Measurements from ENCODE around the gene GPR39.

DNA sequence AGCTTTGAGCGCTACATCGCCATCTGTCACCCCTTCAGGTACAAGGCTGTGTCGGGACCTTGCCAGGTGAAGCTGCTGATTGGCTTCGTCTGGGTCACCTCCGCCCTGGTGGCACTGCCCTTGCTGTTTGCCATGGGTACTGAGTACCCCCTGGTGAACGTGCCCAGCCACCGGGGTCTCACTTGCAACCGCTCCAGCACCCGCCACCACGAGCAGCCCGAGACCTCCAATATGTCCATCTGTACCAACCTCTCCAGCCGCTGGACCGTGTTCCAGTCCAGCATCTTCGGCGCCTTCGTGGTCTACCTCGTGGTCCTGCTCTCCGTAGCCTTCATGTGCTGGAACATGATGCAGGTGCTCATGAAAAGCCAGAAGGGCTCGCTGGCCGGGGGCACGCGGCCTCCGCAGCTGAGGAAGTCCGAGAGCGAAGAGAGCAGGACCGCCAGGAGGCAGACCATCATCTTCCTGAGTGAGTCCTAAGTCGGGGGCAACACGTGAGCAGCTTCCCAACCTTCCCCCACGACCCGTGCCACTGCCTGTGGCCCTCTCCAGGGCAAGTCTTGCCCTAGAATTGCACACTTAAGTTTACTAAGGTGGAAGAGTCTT, 928 bp downstream of the GPR39 start:
- TF ChIP-seq, protein P1, sequence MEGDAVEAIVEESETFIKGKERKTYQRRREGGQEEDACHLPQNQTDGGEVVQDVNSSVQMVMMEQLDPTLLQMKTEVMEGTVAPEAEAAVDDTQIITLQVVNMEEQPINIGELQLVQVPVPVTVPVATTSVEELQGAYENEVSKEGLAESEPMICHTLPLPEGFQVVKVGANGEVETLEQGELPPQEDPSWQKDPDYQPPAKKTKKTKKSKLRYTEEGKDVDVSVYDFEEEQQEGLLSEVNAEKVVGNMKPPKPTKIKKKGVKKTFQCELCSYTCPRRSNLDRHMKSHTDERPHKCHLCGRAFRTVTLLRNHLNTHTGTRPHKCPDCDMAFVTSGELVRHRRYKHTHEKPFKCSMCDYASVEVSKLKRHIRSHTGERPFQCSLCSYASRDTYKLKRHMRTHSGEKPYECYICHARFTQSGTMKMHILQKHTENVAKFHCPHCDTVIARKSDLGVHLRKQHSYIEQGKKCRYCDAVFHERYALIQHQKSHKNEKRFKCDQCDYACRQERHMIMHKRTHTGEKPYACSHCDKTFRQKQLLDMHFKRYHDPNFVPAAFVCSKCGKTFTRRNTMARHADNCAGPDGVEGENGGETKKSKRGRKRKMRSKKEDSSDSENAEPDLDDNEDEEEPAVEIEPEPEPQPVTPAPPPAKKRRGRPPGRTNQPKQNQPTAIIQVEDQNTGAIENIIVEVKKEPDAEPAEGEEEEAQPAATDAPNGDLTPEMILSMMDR (IDR thresholded peaks at IDR 0.05): no peak
- TF ChIP-seq POLR2A (IDR thresholded peaks at IDR 0.05): no peak
- TF ChIP-seq EP300 (IDR thresholded peaks at IDR 0.05): no peak
